Right ventricle myocardium inferior (tissue), 1 donor: ENCODE results near the gene UGCG. TPM values are rescaled to one million over a fixed set of nuclear protein-coding genes. Genes with fewer than 3 reads are reported as not detected.

Source experiments
- ATAC-seq: fragments of 200-7000 bp; cut with Tn5 transposase; one replicate; pipeline ENCODE4 v1.9.1; 2020; ENCODE audit warnings: mild to moderate bottlenecking, moderate library complexity
- DNase-seq: peaks from one replicate; pipeline ENCODE4 v3.0.0; 2021; ENCODE audit errors: missing footprints
- intact Hi-C: fragments of 100-400 bp; cut with DNase I; formaldehyde crosslinking; loops from one replicate; pipeline ENCODE4 v1.11.0; 2022
- total RNA-seq: library from RNA; stranded (reverse); fragmentation: NEBNext Ultra II Directional; extraction: Animal tissue kit (Norgen Biotek cat#: 25700); gene quantifications from one replicate; pipeline ENCODE4 v1.2.1, GENCODE V29; 2021
- donor health status: DM: no; HTN: yes; CAD: no; lungs with severe emphysema.

The UGCG gene
- total RNA-seq, 1 donor from 2014 or later, result 12.8 TPM

GRCh38 chr9:111914749-111915424 lies 18.3 kb downstream of the UGCG start:
- ATAC-seq (no peak), DNase-seq (no peak)
- intact Hi-C loops, result loop anchor here (1.0 kb wide), 1 partner anchor 18 kb away; no protein-coding TSS in a partner anchor

GRCh38 chr9:111915425-111915758 lies 18.8 kb downstream of the UGCG start:
- DNase-seq (no peak), ATAC-seq (no peak)
- intact Hi-C loops, result loop anchor here (1.0 kb wide), 1 partner anchor 18 kb away; no protein-coding TSS in a partner anchor

GRCh38 chr9:111916234-111916645 lies 19.6 kb downstream of the UGCG start:
- intact Hi-C loops, result no loop called here
- DNase-seq (no peak), ATAC-seq (no peak)

GRCh38 chr9:111917201-111917600 lies 20.6 kb downstream of the UGCG start:
- intact Hi-C loops, result no loop called here
- ATAC-seq (no peak), DNase-seq (no peak)

GRCh38 chr9:111917980-111918379 lies 21.4 kb downstream of the UGCG start:
- DNase-seq, result no peak
- intact Hi-C loops, result no loop called here
- ATAC-seq, result no peak

GRCh38 chr9:111919875-111920274 lies 23.3 kb downstream of the UGCG start:
- no peak for ATAC-seq
- DNase-seq, result no peak
- intact Hi-C loops, result no loop called here

GRCh38 chr9:111920531-111920930 lies 23.9 kb downstream of the UGCG start:
- ATAC-seq (no peak), DNase-seq (no peak)
- intact Hi-C loops, result no loop called here

GRCh38 chr9:111922324-111923013 lies 25.9 kb downstream of the UGCG start:
- ATAC-seq (no peak), DNase-seq (no peak)
- intact Hi-C loops, result no loop called here

- ATAC-seq (no peak), DNase-seq (no peak)
- intact Hi-C loops, result no loop called here
These were observed 27.7 kb downstream of the UGCG start for GRCh38 chr9:111924281-111924680.

- DNase-seq (no peak), ATAC-seq (no peak)
- intact Hi-C loops, result no loop called here
These were observed 28.6 kb downstream of the UGCG start for GRCh38 chr9:111925017-111925770.

GRCh38 chr9:111925784-111926183 lies 29.2 kb downstream of the UGCG start:
- intact Hi-C loops, result no loop called here
- no peak for ATAC-seq
- no peak for DNase-seq

GRCh38 chr9:111926421-111926875 lies 29.8 kb downstream of the UGCG start:
- peak; percentile 81 for ATAC-seq
- intact Hi-C loops, result no loop called here
- DNase-seq, result peak; percentile 67

GRCh38 chr9:111928359-111928720 lies 31.7 kb downstream of the UGCG start:
- ATAC-seq (no peak), DNase-seq (no peak)
- intact Hi-C loops, result no loop called here

GRCh38 chr9:111934747-111935146 lies 38.1 kb downstream of the UGCG start:
- DNase-seq (no peak), ATAC-seq (no peak)
- intact Hi-C loops, result no loop called here

GRCh38 chr9:111936391-111936790 lies 39.8 kb downstream of the UGCG start:
- ATAC-seq (no peak), DNase-seq (no peak)
- intact Hi-C loops, result no loop called here

GRCh38 chr9:111937301-111937700 lies 40.7 kb downstream of the UGCG start:
- DNase-seq (no peak), ATAC-seq (no peak)
- intact Hi-C loops, result no loop called here

GRCh38 chr9:111937781-111938426 lies 41.3 kb downstream of the UGCG start:
- intact Hi-C loops, result no loop called here
- DNase-seq (no peak), ATAC-seq (peak; percentile 46)

GRCh38 chr9:111938427-111938800 lies 41.8 kb downstream of the UGCG start:
- ATAC-seq (no peak), DNase-seq (no peak)
- intact Hi-C loops, result no loop called here

GRCh38 chr9:111939322-111939721 lies 42.7 kb downstream of the UGCG start:
- intact Hi-C loops, result no loop called here
- no peak for ATAC-seq
- DNase-seq, result no peak
